Fibroblast of skin of right quadriceps (primary cell): Measurements from ENCODE around the gene LIG4.

Experiments
- DNase-seq: peaks from one replicate; pipeline ENCODE4 v3.0.0-alpha.2; 2013

LIG4 gene

DNA sequence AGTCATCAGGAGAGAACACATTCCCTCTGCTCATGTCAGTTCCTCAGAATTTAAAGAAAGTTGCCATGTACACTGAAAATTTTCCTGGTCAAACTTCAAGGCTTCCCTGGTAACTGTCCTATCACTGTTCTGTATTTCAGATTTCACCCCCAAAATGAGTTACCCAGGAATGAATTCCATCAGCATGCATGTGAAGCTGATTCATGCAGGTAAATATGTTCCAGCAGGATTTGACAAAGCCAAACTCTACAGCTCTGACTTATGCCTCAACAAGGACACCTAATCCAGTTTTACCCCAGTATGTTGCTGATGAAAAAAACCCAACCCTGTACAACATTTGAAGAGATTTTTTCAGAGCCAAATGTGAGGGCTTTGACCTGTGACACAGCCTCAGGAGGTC, 21.5 kb downstream of the LIG4 start:
- no peak for DNase-seq

DNA sequence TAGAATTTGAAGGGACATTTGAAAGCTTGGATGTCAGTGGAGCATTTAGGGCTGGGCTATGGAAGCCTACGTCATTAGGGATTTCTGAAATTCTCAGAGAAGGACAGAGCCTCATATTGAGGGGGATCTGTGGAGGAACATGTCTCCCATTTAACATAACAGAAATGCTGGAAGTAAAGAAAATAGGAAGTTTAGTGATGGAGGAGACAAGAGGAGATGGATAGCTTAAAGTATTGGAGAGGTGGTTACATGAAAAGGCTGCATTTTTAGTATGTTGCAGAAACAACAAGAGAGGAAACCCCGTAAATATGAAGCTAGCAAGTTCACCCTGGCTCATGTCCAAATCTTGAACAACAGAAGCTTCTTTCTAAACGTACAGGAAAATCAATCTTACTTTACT, 24.4 kb downstream of the LIG4 start:
- DNase-seq: no peak

DNA sequence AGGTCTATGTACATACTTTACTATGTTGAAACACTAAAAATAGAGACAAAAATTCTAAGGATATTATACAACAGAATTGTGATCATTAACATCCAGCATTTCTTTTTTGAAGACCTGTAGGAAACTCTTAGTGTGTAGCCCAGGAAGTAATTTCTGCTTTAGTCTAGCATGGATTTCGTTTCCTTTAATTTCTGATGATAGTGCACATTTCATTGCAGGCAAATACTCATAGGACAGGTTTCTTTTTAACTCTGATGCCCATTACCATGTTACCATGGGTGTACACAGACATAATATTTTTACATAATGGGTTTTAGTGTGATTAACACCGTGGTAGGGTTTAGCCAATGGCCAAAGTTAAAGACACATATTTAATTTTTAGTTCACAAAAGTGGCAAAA, 27.1 kb downstream of the LIG4 start:
- DNase-seq: no peak

- DNase-seq: no peak
These were observed 30.1 kb downstream of the LIG4 start for GRCh38 chr13:108185223-108185622.

DNA sequence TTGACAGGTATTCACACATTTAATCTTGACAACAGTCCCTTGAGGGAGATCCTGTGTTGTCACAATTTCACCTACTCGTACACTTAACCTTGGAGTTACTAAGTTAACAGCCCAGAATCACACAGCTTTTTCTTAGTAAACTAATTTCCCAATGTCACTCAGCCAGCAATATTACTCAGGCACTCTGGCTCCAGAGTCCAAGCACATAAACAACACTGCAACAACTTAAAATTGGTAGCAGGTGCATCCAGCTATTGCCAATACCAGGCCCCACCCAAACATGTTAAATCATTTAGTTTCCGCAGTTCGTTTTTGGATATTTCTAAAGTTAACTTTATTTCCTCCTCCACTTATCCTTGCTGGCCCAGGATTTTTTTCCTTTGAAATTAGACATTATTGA, 32.7 kb downstream of the LIG4 start:
- no peak for DNase-seq

- DNase-seq: no peak
These were observed 37.3 kb downstream of the LIG4 start for GRCh38 chr13:108178078-108178477.

GRCh38 chr13:108176685-108177274, 38.6 kb downstream of the LIG4 start:
- no peak for DNase-seq

DNA sequence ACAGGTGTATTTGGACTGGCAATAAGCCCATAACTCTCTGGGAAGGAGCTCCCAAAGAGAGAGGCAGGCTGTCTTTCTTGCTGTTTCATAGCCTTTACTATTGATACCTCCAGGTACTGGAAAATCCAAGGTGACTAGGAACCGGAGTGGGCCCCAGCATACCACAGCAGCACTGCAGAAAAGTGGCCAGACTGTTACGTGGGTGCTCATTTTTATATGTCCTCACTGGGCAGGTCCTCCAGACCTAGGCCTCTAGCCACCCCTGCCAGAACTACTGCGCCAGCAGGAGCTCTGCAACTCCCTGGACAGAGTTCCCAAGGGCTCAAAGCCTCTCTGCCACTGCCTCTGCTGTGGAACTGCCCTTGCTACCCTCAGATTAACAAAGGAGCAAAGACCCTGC, 46.4 kb downstream of the LIG4 start:
- no peak for DNase-seq

DNA sequence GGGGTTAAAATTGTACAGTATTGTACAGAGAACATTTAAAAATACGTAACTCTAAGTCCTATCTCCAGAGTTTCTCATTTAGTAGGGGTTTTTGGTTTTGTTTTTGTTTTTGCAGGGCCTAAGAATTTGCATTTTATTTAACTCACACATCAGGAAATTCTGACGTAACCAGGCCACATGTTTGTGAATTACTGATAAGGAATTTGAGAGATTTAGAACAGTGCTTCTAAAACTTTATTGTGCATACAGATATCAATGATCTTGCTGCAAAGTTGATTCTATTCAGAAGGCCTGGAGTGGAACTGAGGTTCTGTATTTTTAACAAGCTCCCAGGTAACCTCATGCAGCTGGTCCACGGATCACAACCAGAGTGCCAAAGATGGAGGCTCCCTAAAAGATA, 49.3 kb downstream of the LIG4 start:
- DNase-seq: no peak

DNA sequence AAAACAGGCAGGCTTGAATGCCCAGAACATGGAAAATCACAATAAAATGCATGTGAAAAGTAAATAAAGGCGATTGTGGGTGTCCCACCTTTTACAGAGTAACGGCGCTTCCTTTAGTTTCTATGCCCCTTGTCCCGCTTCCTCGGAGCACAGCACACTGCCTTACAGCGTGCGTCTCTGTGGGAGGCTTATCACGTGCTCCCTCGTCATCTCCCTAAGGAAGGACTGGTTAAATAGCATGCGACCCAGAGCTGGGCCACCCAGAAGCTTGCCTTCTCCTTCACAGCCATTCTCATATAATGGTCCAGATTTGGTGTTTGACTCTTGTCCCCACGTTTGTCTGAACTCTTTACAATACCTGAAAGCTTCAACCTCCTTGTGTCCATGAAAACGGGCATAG, 56.6 kb downstream of the LIG4 start:
- no peak for DNase-seq
